Memory B cell (primary cell): ENCODE data around the gene SRPRB.

Experiments
- ATAC-seq: fragments of 150-1000 bp; cut with Tn5 transposase; 2 replicates; pipeline ENCODE4 v1.10.0; 2021; ENCODE audit warnings: low read depth, mild to moderate bottlenecking, moderate library complexity
- DNase-seq, 2 donors: peaks; one replicate each; pipeline ENCODE4 v3.0.0; 2022; ENCODE audit warnings: low spot score in 2 of 2
- H3K27ac Mint-ChIP-seq: one replicate; pipeline ENCODE4 v1.8.0; 2022; ENCODE audit warnings: mild to moderate bottlenecking, moderate library complexity, mixed read lengths
- H3K27me3 Mint-ChIP-seq: one replicate; pipeline ENCODE4 v1.8.0; 2022; ENCODE audit warnings: mixed read lengths
- H3K36me3 Mint-ChIP-seq: one replicate; pipeline ENCODE4 v1.8.0; 2022; ENCODE audit warnings: mild to moderate bottlenecking, mixed read lengths
- H3K4me1 Mint-ChIP-seq: one replicate; pipeline ENCODE4 v1.8.0; 2022; ENCODE audit warnings: mixed read lengths
- H3K4me3 Mint-ChIP-seq: one replicate; pipeline ENCODE4 v1.8.0; 2022; ENCODE audit warnings: mild to moderate bottlenecking, moderate library complexity, mixed read lengths
- H3K9me3 Mint-ChIP-seq: one replicate; pipeline ENCODE4 v1.8.0; 2022; ENCODE audit warnings: mixed read lengths

SRPRB gene

GRCh38 chr3:133827684-133828083 lies 22.1 kb downstream of the SRPRB start:
- H3K9me3 Mint-ChIP-seq, result no peaks in the 10 kb centered on the region
- ATAC-seq, result no peak
- DNase-seq, result no peak
- H3K4me3 Mint-ChIP-seq, result no peak overlapping the region
- H3K4me1 Mint-ChIP-seq, result peaks cover 3% of the 10 kb centered on the region
- peaks cover 16% of the 10 kb centered on the region for H3K36me3 Mint-ChIP-seq
- H3K27me3 Mint-ChIP-seq, result peaks cover 3% of the 10 kb centered on the region
- H3K27ac Mint-ChIP-seq, result no peak overlapping the region

GRCh38 chr3:133828576-133829309 lies 23.1 kb downstream of the SRPRB start:
- Mint-ChIP-seq H3K9me3 (no peaks in the 10 kb centered on the region), H3K27ac (no peak overlapping the region)
- ATAC-seq, result no peak

GRCh38 chr3:133829310-133829707 lies 23.7 kb downstream of the SRPRB start:
- ATAC-seq (no peak), DNase-seq (no peak)
- H3K27me3 Mint-ChIP-seq, result peaks cover 3% of the 10 kb centered on the region
- no peaks in the 10 kb centered on the region for H3K9me3 Mint-ChIP-seq
- no peak overlapping the region for H3K27ac Mint-ChIP-seq
- H3K4me1 Mint-ChIP-seq, result peaks cover 3% of the 10 kb centered on the region
- peaks cover 9% of the 10 kb centered on the region for H3K36me3 Mint-ChIP-seq
- H3K4me3 Mint-ChIP-seq, result no peak overlapping the region

More at GRCh38 chr3:133828576-133829309, 23.1 kb downstream of the SRPRB start:
- no peak overlapping the region for H3K4me3 Mint-ChIP-seq
- peaks cover 10% of the 10 kb centered on the region for H3K36me3 Mint-ChIP-seq
- peaks cover 3% of the 10 kb centered on the region for H3K4me1 Mint-ChIP-seq
- DNase-seq, result no peak
- peaks cover 3% of the 10 kb centered on the region for H3K27me3 Mint-ChIP-seq

GRCh38 chr3:133830071-133830470 lies 24.5 kb downstream of the SRPRB start:
- H3K4me1 Mint-ChIP-seq, result peaks cover 2% of the 10 kb centered on the region
- no peak overlapping the region for H3K27ac Mint-ChIP-seq
- H3K4me3 Mint-ChIP-seq, result no peak overlapping the region
- H3K36me3 Mint-ChIP-seq, result peaks cover 6% of the 10 kb centered on the region
- H3K27me3 Mint-ChIP-seq, result peaks cover 5% of the 10 kb centered on the region
- H3K9me3 Mint-ChIP-seq, result no peaks in the 10 kb centered on the region
- no peak for DNase-seq
- no peak for ATAC-seq

GRCh38 chr3:133831966-133832801 lies 26.6 kb downstream of the SRPRB start:
- Mint-ChIP-seq H3K9me3 (no peaks in the 10 kb centered on the region), H3K27ac (no peak overlapping the region), H3K36me3 (no peaks in the 10 kb centered on the region), H3K4me1 (no peaks in the 10 kb centered on the region), H3K27me3 (peaks cover 9% of the 10 kb centered on the region), H3K4me3 (no peak overlapping the region)
- ATAC-seq (no peak), DNase-seq (no peak)

GRCh38 chr3:133832802-133833144 lies 27.2 kb downstream of the SRPRB start:
- no peaks in the 10 kb centered on the region for H3K36me3 Mint-ChIP-seq
- no peaks in the 10 kb centered on the region for H3K4me1 Mint-ChIP-seq
- H3K27ac Mint-ChIP-seq, result no peak overlapping the region
- no peak for ATAC-seq
- no peak for DNase-seq
- H3K9me3 Mint-ChIP-seq, result no peaks in the 10 kb centered on the region
- H3K27me3 Mint-ChIP-seq, result peaks cover 9% of the 10 kb centered on the region
- no peak overlapping the region for H3K4me3 Mint-ChIP-seq

GRCh38 chr3:133833267-133833666 lies 27.7 kb downstream of the SRPRB start:
- Mint-ChIP-seq H3K36me3 (no peaks in the 10 kb centered on the region), H3K27ac (no peak overlapping the region), H3K4me3 (no peak overlapping the region), H3K4me1 (no peaks in the 10 kb centered on the region), H3K9me3 (no peaks in the 10 kb centered on the region), H3K27me3 (peaks cover 9% of the 10 kb centered on the region)
- DNase-seq (no peak), ATAC-seq (no peak)

GRCh38 chr3:133833880-133834620 lies 28.4 kb downstream of the SRPRB start:
- Mint-ChIP-seq H3K27ac (no peak overlapping the region), H3K4me1 (no peaks in the 10 kb centered on the region), H3K9me3 (no peaks in the 10 kb centered on the region), H3K27me3 (peaks cover 9% of the 10 kb centered on the region), H3K36me3 (no peaks in the 10 kb centered on the region), H3K4me3 (no peak overlapping the region)
- ATAC-seq, result no peak
- DNase-seq, result no peak

- no peaks in the 10 kb centered on the region for H3K9me3 Mint-ChIP-seq
- no peaks in the 10 kb centered on the region for H3K36me3 Mint-ChIP-seq
- H3K27me3 Mint-ChIP-seq, result peaks cover 10% of the 10 kb centered on the region
- DNase-seq (no peak), ATAC-seq (no peak)
- no peaks in the 10 kb centered on the region for H3K4me1 Mint-ChIP-seq
- H3K27ac Mint-ChIP-seq, result no peak overlapping the region
- H3K4me3 Mint-ChIP-seq, result no peak overlapping the region
Measured at GRCh38 chr3:133834621-133835417, 29.2 kb downstream of the SRPRB start.

- Mint-ChIP-seq H3K4me3 (no peak overlapping the region), H3K4me1 (no peaks in the 10 kb centered on the region), H3K9me3 (no peaks in the 10 kb centered on the region), H3K36me3 (no peaks in the 10 kb centered on the region), H3K27me3 (peaks cover 11% of the 10 kb centered on the region), H3K27ac (no peak overlapping the region)
- ATAC-seq (no peak), DNase-seq (no peak)
Measured at GRCh38 chr3:133835418-133835743, 29.8 kb downstream of the SRPRB start.

GRCh38 chr3:133835961-133836360 lies 30.3 kb downstream of the SRPRB start:
- no peak overlapping the region for H3K4me3 Mint-ChIP-seq
- no peak for ATAC-seq
- H3K27ac Mint-ChIP-seq, result no peak overlapping the region
- H3K36me3 Mint-ChIP-seq, result no peaks in the 10 kb centered on the region
- H3K27me3 Mint-ChIP-seq, result peaks cover 9% of the 10 kb centered on the region
- H3K9me3 Mint-ChIP-seq, result no peaks in the 10 kb centered on the region
- no peaks in the 10 kb centered on the region for H3K4me1 Mint-ChIP-seq
- DNase-seq, result no peak

- Mint-ChIP-seq H3K9me3 (no peaks in the 10 kb centered on the region), H3K27ac (no peak overlapping the region), H3K27me3 (peaks cover 9% of the 10 kb centered on the region)
Measured at GRCh38 chr3:133836497-133837158, 31.0 kb downstream of the SRPRB start.

GRCh38 chr3:133837487-133838295 lies 32.1 kb downstream of the SRPRB start:
- Mint-ChIP-seq H3K9me3 (no peaks in the 10 kb centered on the region), H3K4me1 (no peaks in the 10 kb centered on the region), H3K36me3 (no peaks in the 10 kb centered on the region), H3K4me3 (no peak overlapping the region), H3K27me3 (peaks cover 11% of the 10 kb centered on the region), H3K27ac (no peak overlapping the region)
- ATAC-seq (no peak), DNase-seq (no peak)

More at GRCh38 chr3:133836497-133837158, 31.0 kb downstream of the SRPRB start:
- H3K4me1 Mint-ChIP-seq, result no peaks in the 10 kb centered on the region
- ATAC-seq (no peak), DNase-seq (no peak)
- H3K36me3 Mint-ChIP-seq, result no peaks in the 10 kb centered on the region
- H3K4me3 Mint-ChIP-seq, result no peak overlapping the region
